Nephron (organoid): ENCODE results near the gene PARVA.

ENCODE experiments used
- H3K27ac Mint-ChIP-seq, 3 experiments: 2 replicates each; pipeline ENCODE4 v1.8.0; 2020; ENCODE audit warnings: mixed read lengths in 3 of 3, mild to moderate bottlenecking in 2 of 3, moderate library complexity in 1 of 3
- H3K27me3 Mint-ChIP-seq: 2 replicates; pipeline ENCODE4 v1.8.0; 2021; ENCODE audit warnings: low read depth, mild to moderate bottlenecking, moderate library complexity, mixed read lengths
- H3K36me3 Mint-ChIP-seq: 2 replicates; pipeline ENCODE4 v1.8.0; 2020; ENCODE audit warnings: low read depth, mixed read lengths
- H3K4me1 Mint-ChIP-seq: 2 replicates; pipeline ENCODE4 v1.8.0; 2020; ENCODE audit warnings: mixed read lengths
- H3K4me3 Mint-ChIP-seq, 3 experiments: 2 replicates each; pipeline ENCODE4 v1.8.0; 2020; ENCODE audit warnings: mild to moderate bottlenecking in 3 of 3, mixed read lengths in 3 of 3, moderate library complexity in 2 of 3
- H3K9me3 Mint-ChIP-seq: 2 replicates; pipeline ENCODE4 v1.8.0; 2020; ENCODE audit warnings: mixed read lengths
- TF ChIP-seq, protein P1 (sequence below), 3 experiments: fragments of 200-600 bp; sonication (generic); IDR thresholded peaks; one replicate each; pipeline ENCODE4 v1.5.0; 2021; ENCODE audit warnings: antibody characterized with exemption in 3 of 3; ENCODE audit not compliant: unreplicated experiment in 3 of 3

The PARVA gene

DNA sequence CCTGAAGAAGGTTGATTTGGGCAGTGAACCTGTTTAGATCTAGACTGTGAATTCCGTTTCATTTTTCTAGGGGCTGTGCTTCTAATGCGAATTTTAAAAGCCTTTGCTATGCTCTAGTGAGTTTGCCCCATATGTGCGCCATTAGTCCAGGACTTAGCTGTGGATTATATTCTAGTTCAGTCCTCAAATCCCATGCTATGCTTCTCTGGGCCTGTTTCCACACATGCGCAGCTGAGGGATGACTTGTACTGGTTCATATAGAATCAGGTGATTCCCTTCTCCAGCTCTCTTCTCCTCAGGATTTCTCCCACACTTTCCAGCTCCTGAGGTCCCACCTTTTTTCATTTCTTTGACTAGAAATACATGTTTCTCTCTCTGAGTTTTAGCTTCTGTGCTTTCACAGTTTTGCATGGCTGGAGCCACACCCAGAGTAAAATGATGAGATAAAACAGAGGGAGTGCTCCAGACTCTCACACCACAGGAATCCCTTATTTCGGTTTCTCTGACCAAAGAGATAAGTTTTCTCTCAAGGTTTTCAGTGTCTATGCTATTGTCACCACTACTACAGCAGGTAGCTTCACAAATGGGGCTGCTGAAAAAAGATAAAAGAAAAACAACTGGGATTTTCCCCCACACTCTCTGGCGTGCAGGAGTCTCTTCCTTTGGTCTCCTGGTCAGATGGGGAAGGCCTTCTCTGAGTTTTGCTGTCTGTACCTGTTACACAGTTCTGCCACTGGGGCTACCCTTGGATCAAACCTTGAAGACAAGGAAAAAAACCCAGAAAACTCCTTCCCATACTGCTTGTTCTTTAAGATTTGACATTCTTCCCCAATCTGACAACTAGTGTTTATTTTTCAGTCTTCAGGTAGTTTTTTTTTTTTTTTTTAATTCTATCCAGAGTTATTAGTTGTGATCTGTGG, 200.6 kb downstream of the PARVA start:
- Mint-ChIP-seq H3K27ac (no peak overlapping the region), H3K4me1 (peaks cover 10% of the 10 kb centered on the region), H3K27me3 (no peaks in the 10 kb centered on the region), H3K9me3 (peaks cover 4% of the 10 kb centered on the region), H3K36me3 (no peaks in the 10 kb centered on the region), H3K4me3 (no peak overlapping the region)
- TF ChIP-seq, protein P1, sequence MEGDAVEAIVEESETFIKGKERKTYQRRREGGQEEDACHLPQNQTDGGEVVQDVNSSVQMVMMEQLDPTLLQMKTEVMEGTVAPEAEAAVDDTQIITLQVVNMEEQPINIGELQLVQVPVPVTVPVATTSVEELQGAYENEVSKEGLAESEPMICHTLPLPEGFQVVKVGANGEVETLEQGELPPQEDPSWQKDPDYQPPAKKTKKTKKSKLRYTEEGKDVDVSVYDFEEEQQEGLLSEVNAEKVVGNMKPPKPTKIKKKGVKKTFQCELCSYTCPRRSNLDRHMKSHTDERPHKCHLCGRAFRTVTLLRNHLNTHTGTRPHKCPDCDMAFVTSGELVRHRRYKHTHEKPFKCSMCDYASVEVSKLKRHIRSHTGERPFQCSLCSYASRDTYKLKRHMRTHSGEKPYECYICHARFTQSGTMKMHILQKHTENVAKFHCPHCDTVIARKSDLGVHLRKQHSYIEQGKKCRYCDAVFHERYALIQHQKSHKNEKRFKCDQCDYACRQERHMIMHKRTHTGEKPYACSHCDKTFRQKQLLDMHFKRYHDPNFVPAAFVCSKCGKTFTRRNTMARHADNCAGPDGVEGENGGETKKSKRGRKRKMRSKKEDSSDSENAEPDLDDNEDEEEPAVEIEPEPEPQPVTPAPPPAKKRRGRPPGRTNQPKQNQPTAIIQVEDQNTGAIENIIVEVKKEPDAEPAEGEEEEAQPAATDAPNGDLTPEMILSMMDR (IDR thresholded peaks at IDR 0.05; ENCODE audit: unreplicated experiment in 3 of 3): no peak

DNA sequence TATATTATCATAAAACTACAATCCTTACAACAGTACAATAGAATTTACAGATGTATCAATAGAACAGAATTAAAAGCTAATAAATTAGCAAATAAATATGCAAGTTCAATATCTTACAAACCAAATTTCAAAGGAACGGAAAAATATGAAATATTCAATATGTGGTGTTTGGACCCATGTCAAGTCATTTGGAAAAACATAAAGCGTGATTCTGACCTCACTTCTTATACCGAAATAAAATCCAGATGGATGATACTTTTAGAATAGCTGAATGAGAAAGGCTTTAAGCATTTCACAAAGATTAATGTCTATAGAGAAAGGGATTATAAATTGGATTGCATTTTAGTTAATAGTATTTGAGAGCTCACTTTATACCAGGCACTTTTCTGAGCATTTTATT, 204.0 kb downstream of the PARVA start:
- Mint-ChIP-seq H3K4me3 (no peak overlapping the region), H3K36me3 (no peaks in the 10 kb centered on the region), H3K27me3 (no peaks in the 10 kb centered on the region), H3K4me1 (peaks cover 10% of the 10 kb centered on the region), H3K27ac (peak overlapping the region in 2 of 3 experiments; percentile 59 to 77), H3K9me3 (peaks cover 2% of the 10 kb centered on the region)
- TF ChIP-seq, protein P1 (IDR thresholded peaks at IDR 0.05; ENCODE audit: unreplicated experiment in 3 of 3): no peak

DNA sequence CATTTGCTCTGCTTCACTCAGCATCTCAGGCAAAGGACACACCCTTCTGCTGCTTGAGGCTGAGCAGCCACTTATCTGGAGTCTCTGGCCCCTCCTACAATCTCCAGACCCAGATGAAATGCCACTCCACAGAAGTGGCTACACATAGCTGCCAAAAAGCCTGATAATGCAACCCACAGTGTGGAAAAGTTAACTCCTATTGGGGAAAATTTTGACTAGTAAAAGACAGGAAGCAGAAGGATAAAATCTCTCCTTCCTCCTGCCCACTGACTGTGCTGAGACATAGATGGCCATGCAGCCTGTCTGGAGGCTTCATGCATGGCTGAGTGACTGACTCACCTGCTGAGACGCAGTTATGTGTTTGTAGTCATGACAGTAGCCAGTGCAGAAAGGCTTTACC, 204.6 kb downstream of the PARVA start:
- H3K27me3 Mint-ChIP-seq: no peaks in the 10 kb centered on the region
- TF ChIP-seq, protein P1 (IDR thresholded peaks at IDR 0.05; ENCODE audit: unreplicated experiment in 3 of 3): no peak
- peaks cover 10% of the 10 kb centered on the region for H3K4me1 Mint-ChIP-seq
- no peak overlapping the region for H3K4me3 Mint-ChIP-seq
- H3K27ac Mint-ChIP-seq: peak overlapping the region; percentile 59 to 77 (median 70)
- H3K9me3 Mint-ChIP-seq: peaks cover 2% of the 10 kb centered on the region
- H3K36me3 Mint-ChIP-seq: no peaks in the 10 kb centered on the region
